UCSD-AML1 (cell line): Measurements from ENCODE around the gene UBAC2.

ENCODE experiments used
- DNase-seq: peaks from one replicate; lab custom pipeline; 2025; ENCODE audit not compliant: unreplicated experiment; lab: John Stamatoyannopoulos, UW

The UBAC2 gene

GRCh38 chr13:99266827-99267226, 66.2 kb downstream of the UBAC2 start:
- no peak for DNase-seq

DNA sequence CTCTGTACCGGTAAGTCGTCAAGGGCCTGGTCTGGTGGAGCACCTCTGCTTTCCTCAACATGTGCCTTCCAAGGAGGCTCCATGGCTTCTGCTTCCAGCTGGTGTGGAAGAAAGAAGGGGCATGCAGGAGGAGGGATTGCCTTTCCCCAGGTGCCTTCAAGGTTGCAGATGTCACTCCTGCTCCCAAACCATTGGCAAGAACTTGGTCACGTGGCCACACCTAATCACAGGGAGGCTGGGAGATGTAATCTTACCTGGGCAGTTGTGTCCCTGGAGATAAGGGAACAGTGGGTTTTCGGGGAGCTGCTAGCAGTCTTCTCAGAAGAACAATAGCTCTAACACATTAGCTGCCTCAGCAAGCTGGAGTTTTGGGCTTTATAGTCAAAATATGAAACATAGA, 67.3 kb downstream of the UBAC2 start:
- DNase-seq, result no peak

DNA sequence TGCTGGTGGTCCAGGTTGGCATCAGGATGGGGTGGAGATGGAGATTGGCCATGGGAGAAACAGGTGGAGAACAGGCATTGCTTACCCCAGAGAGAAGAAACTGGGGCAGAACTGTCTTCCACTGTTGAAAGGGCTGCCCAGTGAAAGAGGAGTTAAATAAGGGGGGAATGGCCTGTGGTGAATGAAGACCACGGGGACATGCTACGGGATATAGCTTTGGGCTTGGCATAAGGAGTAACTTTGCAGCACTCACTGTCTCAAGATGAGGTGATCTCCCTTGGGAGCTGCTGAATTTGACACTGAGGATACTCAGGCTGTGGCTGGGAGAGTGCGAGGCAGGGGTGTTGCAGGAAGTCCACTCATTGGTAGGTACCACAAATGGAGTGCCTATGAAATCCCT, 68.2 kb downstream of the UBAC2 start:
- DNase-seq, result no peak

DNA sequence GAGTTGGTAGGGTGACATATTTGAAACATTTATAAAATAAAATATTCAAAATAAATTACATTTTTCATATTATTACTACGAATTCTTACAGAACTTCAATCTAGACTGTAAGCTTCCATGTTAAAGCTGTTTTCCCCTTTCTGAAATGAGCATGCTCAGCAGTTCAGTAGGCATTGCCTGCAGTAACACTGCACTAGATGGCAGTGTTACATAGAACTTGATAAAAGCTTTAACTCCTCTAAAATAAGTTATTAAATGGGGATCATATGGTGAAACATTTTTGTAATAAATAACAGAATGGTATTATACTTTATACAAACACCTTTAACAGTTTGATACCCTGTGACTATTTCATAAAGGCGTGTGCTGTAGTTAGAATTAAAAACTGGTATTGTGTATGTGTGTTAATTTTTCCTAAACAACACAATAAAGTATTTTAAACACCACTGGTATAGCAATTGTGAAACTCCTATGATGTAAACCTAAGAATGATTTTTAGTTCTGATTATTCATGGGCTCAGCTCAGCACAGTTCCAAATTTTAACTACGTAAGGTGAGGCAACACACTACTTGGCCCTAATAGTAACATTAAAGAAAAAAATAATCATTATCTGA, 69.1 kb downstream of the UBAC2 start:
- DNase-seq, result no peak

GRCh38 chr13:99270518-99270917, 69.9 kb downstream of the UBAC2 start:
- DNase-seq, result no peak

GRCh38 chr13:99271249-99271648, 70.6 kb downstream of the UBAC2 start:
- DNase-seq, result no peak

DNA sequence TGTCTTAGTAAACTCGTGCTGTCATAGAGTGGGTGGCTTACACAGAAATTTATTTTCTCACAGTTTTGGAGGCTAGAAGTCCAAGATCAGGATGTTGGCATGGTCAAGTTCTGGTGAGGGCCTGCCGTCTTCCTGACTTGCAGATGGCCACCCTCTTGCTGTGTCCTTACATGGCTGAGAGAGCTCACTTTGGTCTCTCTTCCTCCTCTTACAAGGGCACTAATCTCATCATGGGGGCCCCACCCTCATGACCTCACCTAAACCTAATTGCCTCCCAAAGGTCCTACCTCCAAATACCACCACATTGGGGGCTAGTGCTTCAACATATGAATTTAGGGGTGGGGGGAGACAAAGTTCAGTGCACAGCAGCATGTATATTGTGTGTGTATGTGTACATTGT, 71.8 kb downstream of the UBAC2 start:
- no peak for DNase-seq

GRCh38 chr13:99273128-99273527, 72.5 kb downstream of the UBAC2 start:
- no peak for DNase-seq

DNA sequence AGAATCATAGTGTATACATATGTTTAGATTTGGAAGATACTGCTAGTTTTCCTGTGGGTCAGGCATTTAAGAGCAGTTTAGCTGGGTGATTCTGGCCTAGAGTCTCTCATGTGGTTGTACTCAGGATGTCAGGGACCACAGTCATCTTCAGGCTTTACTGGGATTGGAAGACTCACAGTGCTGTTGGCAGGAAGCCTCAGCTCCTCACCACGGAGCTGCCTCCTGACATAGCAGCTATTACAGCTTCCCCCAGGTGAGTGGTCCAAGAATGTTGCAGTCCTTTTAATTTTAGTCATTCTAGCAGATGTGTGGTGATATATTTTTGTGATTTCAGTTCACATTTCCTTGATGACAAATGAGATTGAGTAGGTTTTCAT, 74.4 kb downstream of the UBAC2 start:
- DNase-seq, result no peak

DNA sequence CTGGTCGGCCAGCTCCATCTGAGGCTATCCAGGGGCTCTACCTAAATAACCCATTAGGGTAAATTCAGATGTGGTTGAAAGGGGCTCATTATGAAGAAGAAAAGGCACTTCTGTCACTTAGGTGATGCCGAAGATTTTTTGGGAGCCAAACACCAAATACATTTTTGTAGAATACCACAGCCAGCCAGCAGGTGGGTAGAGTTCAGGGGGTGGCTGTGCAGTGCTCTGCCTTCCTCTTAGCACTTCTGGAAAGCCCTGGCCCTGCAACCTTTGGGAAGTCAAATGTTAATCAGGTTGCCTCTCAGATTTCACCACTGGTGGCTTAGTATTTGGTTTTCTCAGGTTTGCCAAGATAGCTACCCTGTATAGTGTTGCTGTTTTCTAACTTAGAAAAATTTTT, 76.1 kb downstream of the UBAC2 start:
- no peak for DNase-seq

GRCh38 chr13:99277629-99278028, 77.0 kb downstream of the UBAC2 start:
- no peak for DNase-seq

- no peak for DNase-seq
Measured at GRCh38 chr13:99278200-99278599, 77.5 kb downstream of the UBAC2 start.

- DNase-seq, result no peak
Measured at GRCh38 chr13:99278843-99279242, 78.2 kb downstream of the UBAC2 start.

- DNase-seq, result no peak
Measured at GRCh38 chr13:99279637-99280036, 79.0 kb downstream of the UBAC2 start.

GRCh38 chr13:99280166-99280565, 79.5 kb downstream of the UBAC2 start:
- DNase-seq, result no peak

DNA sequence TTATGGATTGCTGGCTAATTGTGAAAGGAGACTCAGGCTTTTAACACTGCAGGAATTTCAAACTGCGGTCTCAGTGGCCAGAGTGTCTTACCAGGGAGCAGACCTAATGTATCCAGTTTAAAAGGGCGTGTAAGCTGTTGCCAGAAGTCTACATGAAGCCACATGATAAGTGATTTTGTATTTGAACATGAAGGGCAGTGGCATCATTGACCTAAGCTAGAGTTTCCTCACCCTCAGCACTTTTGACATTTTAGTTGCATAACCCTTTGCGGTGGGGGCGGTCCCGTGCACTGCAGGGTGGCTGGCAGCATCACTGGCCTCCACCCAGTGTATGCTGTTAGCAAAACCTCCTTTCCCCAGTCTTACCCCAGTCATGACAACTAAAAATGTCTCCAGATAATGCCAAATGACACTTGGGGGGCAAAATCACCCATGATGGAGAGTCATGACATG, 81.2 kb downstream of the UBAC2 start:
- no peak for DNase-seq

- no peak for DNase-seq
Measured at GRCh38 chr13:99282264-99283231, 81.9 kb downstream of the UBAC2 start.

DNA sequence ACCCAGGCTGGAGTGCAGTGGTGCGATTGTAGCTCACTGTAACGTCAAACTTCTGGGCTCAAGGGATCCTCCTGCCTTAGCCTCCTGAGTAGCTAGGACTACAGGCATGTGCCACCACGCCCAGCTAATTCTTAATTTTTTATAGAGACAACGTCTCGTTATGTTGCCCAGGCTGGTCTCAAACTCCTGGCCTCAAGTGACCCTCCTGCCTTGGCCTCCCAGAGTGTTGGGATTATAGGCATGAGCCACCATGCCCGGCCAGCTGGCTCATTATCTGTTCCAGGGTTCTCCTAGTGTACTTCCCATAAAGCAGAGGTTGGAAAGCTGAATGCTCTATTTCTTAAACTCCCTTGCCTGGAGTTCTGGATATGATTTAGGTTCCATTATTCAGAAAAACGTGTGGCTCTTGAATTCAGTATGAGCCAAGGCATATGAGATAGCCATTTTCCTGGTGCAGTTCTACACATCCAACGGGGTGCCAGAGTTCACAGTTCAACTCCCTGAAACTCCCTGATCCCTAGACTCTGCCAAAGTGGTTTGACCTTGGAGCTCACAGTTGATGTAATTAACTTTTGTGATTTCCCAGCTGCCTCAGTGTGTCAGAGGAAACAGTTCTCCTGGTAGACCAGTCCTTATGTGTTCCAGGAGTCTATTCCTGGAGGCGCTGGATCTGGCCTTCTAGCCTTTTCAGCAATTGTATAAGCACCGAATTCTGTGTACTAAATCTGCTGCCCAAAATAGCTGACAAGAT, 85.0 kb downstream of the UBAC2 start:
- no peak for DNase-seq

DNA sequence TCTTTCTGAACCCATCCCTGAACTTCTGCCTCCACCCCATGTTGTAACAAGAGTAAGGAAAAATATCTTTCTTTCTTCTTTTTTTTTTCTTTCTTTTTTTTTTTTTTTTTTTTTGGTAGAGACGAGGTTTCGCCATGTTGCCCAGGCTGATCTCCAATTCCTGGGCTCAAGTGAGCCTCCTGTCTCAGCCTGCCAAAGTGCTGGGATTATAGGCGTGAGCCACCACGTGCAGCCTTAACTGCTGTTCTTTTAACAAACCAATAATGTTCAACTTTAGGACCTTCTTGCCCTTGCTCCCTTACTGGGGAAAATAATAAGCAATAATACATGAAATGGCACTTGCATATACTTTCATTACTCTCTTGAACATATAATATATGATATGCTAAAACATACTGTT, 86.9 kb downstream of the UBAC2 start:
- no peak for DNase-seq

DNA sequence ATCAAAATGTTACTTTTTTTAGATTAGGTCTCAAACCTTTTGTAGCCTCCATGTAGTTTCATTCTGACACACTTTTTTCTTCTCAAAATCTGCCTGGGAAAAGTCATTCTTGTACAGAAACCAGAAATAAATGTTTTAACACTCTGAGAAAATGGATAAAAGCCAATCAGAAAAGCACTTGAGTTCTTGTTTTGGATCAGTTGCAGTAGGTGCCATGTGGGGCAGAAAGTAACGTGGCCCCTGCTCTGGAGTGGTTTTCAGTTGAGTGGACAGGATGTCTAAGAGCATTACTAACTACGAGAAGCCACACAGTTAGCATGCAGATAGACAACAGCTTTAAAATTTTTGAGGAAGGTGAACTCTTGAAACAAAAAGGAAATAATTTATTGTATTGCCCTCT, 87.4 kb downstream of the UBAC2 start:
- DNase-seq, result no peak

DNA sequence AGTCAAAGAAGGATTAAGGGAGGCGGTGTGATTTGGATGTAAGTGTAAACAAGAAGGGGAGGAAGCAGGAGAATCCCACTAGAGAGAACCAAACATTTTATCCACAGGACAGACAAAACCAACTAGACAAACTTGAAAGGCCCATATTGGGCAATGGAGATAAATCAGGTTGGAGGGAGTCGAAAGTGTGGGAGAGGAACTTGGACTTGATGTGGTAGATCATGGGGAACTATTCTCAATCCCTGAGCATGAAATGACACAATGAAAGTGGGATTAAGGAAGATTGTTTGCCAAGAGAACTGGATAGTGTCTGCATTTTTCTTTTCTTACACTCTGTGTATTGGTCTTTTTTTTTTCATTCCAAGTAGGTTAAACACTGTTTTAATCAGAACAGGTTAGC, 88.6 kb downstream of the UBAC2 start:
- no peak for DNase-seq
